ENCODE data around the gene CCDC83.

Gene CCDC83
- long read RNA-seq, donor 1 = 0 reads
- long read RNA-seq, donor 2 = 0 reads
- long read RNA-seq, donor 3 = 0 reads
- long read RNA-seq, donor 4 = 0 reads
- long read RNA-seq, donor 5 = 0 reads
- long read RNA-seq, donor 6 = 0 reads
- long read RNA-seq, donor 7 = 0 reads
- long read RNA-seq, donor 8 = 0 reads

- DNase-seq = no peak
Measured at GRCh38 chr11:85855341-85855656, at the start of gene CCDC83. CCDC83 (plus strand) TSS chr11:85855383; CDS start chr11:85865124, 9,741 bp downstream.

- DNase-seq = no peak
Measured at GRCh38 chr11:85805387-85805786, 49.8 kb upstream of the CCDC83 start.

GRCh38 chr11:85806016-85806415 is 49.2 kb upstream of the CCDC83 start:
- no peak for DNase-seq

GRCh38 chr11:85806876-85807275 is 48.3 kb upstream of the CCDC83 start:
- DNase-seq = no peak

- DNase-seq = no peak
Measured at GRCh38 chr11:85809191-85809590, 46.0 kb upstream of the CCDC83 start.

GRCh38 chr11:85809863-85810262 is 45.3 kb upstream of the CCDC83 start:
- peak; percentile 63 for DNase-seq

GRCh38 chr11:85810521-85810870 is 44.7 kb upstream of the CCDC83 start:
- no peak for DNase-seq

- DNase-seq = peak; percentile 80
Measured at GRCh38 chr11:85810871-85811611, 44.1 kb upstream of the CCDC83 start, which contains the start of gene SYTL2. SYTL2 (minus strand) TSS chr11:85811141; CDS start chr11:85757725, 53,416 bp downstream.

- no peak for DNase-seq
Measured at GRCh38 chr11:85811624-85812023, 43.6 kb upstream of the CCDC83 start.

GRCh38 chr11:85813721-85814120 is 41.5 kb upstream of the CCDC83 start:
- no peak for DNase-seq

GRCh38 chr11:85815186-85815931 is 39.8 kb upstream of the CCDC83 start:
- DNase-seq = no peak

GRCh38 chr11:85819441-85819840 is 35.7 kb upstream of the CCDC83 start:
- DNase-seq = no peak

- DNase-seq = no peak
Measured at GRCh38 chr11:85821636-85822035, 33.5 kb upstream of the CCDC83 start.

- DNase-seq = no peak
Measured at GRCh38 chr11:85822814-85823213, 32.4 kb upstream of the CCDC83 start.

GRCh38 chr11:85823816-85824215 is 31.4 kb upstream of the CCDC83 start:
- DNase-seq = no peak

GRCh38 chr11:85825616-85826015 is 29.6 kb upstream of the CCDC83 start:
- DNase-seq = no peak

- DNase-seq = peak; percentile 20
Measured at GRCh38 chr11:85826116-85826855, 28.9 kb upstream of the CCDC83 start.

- DNase-seq = no peak
Measured at GRCh38 chr11:85827748-85828639, 27.2 kb upstream of the CCDC83 start.

- DNase-seq = no peak
Measured at GRCh38 chr11:85828640-85828978, 26.6 kb upstream of the CCDC83 start.

- DNase-seq = no peak
Measured at GRCh38 chr11:85829172-85829571, 26.0 kb upstream of the CCDC83 start.

GRCh38 chr11:85831050-85831449 is 24.1 kb upstream of the CCDC83 start:
- DNase-seq = no peak

GRCh38 chr11:85835263-85835662 is 19.9 kb upstream of the CCDC83 start:
- DNase-seq = no peak
